Activated naive CD4-positive, alpha-beta T cell treated with anti-CD3 and anti-CD28 coated beads, Interleukin-2, amount 50 U/mL, for 24 hours (primary cell): ENCODE measurements around the gene ELF1.
"Not testable (repeated sequence)": the region's sequence is repeated elsewhere in the genome, so short reads cannot be mapped to it uniquely, and the experiment has no call there.

Experiments
- H3K27ac Mint-ChIP-seq: one replicate; pipeline ENCODE4 v1.8.0; 2021; ENCODE audit warnings: mild to moderate bottlenecking, mixed read lengths
- H3K27me3 Mint-ChIP-seq: one replicate; pipeline ENCODE4 v1.8.0; 2021; ENCODE audit warnings: mixed read lengths
- H3K36me3 Mint-ChIP-seq: one replicate; pipeline ENCODE4 v1.8.0; 2021; ENCODE audit warnings: mixed read lengths
- H3K4me1 Mint-ChIP-seq: one replicate; pipeline ENCODE4 v1.8.0; 2021; ENCODE audit warnings: mixed read lengths
- H3K4me3 Mint-ChIP-seq: one replicate; pipeline ENCODE4 v1.8.0; 2021; ENCODE audit warnings: mild to moderate bottlenecking, mixed read lengths
- H3K9me3 Mint-ChIP-seq: one replicate; pipeline ENCODE4 v1.8.0; 2021; ENCODE audit warnings: mixed read lengths

ELF1 gene

DNA sequence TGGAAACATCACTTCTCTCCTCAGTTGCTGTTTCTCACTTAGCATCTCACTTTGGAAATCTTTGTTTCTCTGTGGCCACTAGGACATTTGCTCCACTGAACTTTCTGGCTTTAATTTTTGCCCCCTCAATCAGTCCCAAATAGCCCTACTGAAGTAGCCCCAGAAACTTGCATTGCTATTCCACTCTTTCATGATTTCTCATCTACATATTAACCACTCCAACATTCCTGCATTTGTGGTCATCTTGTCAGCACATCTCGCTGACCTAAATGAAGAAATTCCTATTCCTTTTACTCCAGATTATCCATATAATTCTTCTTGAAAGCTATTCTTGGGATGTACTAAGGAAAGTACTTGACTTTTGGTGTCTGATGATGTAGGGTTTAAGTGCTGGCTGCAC is 134.9 kb downstream of the ELF1 start:
- H3K27me3 Mint-ChIP-seq, H3K9me3 Mint-ChIP-seq, H3K4me3 Mint-ChIP-seq, H3K27ac Mint-ChIP-seq: not testable (repeated sequence)
- H3K36me3 Mint-ChIP-seq: peaks cover 31% of the 10 kb centered on the region
- peaks cover 40% of the 10 kb centered on the region for H3K4me1 Mint-ChIP-seq
